SK-N-SH (cell line): ENCODE measurements around the gene TMEM178A.

Experiments
- CHD2 ChIP-seq: fragments of 150-350 bp; IDR thresholded peaks from 2 replicates; pipeline ENCODE4 v1.6.1; 2018; ENCODE audit warnings: low read length; ENCODE audit not compliant: partially characterized antibody
- CTCF ChIP-seq: fragments of 200-600 bp; sonication (generic); IDR thresholded peaks from 2 replicates; pipeline ENCODE4 v1.6.1; 2017; ENCODE audit warnings: antibody characterized with exemption, mild to moderate bottlenecking, moderate library complexity
- ELF1 ChIP-seq: IDR thresholded peaks from 2 replicates; pipeline ENCODE4 v1.4.0; 2012
- EP300 ChIP-seq, 2 experiments: IDR thresholded peaks; 2 replicates each; pipeline versions ENCODE4 v1.4.0 to v1.6.1; 2012; ENCODE audit warnings: borderline replicate concordance in 1 of 2, low read depth in 1 of 2, low read length in 1 of 2
- EZH2phosphoT487 ChIP-seq: fragments of 200-600 bp; sonication (generic); IDR thresholded peaks from 2 replicates; pipeline ENCODE4 v1.6.1; 2017; ENCODE audit warnings: low read depth, mixed run types, mild to moderate bottlenecking, antibody characterized with exemption, moderate library complexity, borderline replicate concordance
- JUND ChIP-seq: IDR thresholded peaks from 2 replicates; pipeline ENCODE4 v1.4.0; 2012
- MAX ChIP-seq: IDR thresholded peaks from 2 replicates; pipeline ENCODE4 v1.4.0; 2012; ENCODE audit warnings: low read depth
- POLR2AphosphoS5 ChIP-seq: IDR thresholded peaks from 2 replicates; pipeline ENCODE4 v1.6.1; 2012; ENCODE audit warnings: low read depth, low read length
- RAD21 ChIP-seq: IDR thresholded peaks from 2 replicates; pipeline ENCODE4 v1.6.1; 2012; ENCODE audit warnings: mild to moderate bottlenecking, low read length
- RFX5 ChIP-seq: IDR thresholded peaks from 2 replicates; pipeline ENCODE4 v1.6.1; 2012; ENCODE audit warnings: mild to moderate bottlenecking, improper control_type of control experiment, low read length

GRCh38 chr2:39636306-39636705 lies 29.4 kb upstream of the TMEM178A start:
- TF ChIP-seq ELF1: no peak
- no peak for TF ChIP-seq CTCF
- no peak for TF ChIP-seq JUND
- no peak for TF ChIP-seq CHD2
- TF ChIP-seq RAD21: no peak
- no peak for TF ChIP-seq RFX5
- TF ChIP-seq MAX: no peak
- TF ChIP-seq POLR2AphosphoS5: no peak
- TF ChIP-seq EZH2phosphoT487: no peak
- no peak for TF ChIP-seq EP300 (IDR thresholded peaks at IDR 0.05; ENCODE audit: borderline replicate concordance in 1 of 2, low read depth in 1 of 2, low read length in 1 of 2)
